IMR-90 (cell line): ENCODE data around the gene RPUSD1. TPM values are rescaled to one million over a fixed set of nuclear protein-coding genes. Genes with fewer than 3 reads are reported as not detected.

ENCODE experiments used
- ATAC-seq: fragments of 200-7000 bp; cut with Tn5 transposase; 2 replicates; pipeline ENCODE4 v1.9.1; 2020; ENCODE audit warnings: low read depth, mild to moderate bottlenecking, moderate library complexity
- BruUV-seq: library from RNA; stranded (reverse); fragments of 400-500 nt; replicated peaks from 2 replicates; lab custom pipeline; 2021; lab: Mats Ljungman, UMichigan
- CTCF ChIA-PET: fragments of 300-600 bp; formaldehyde crosslinking; extraction: SDS; loops from one replicate; lab custom pipeline; 2021; ENCODE audit warnings: antibody characterized with exemption; lab: Yijun Ruan, JAX
- POLR2A ChIA-PET: fragments of 300-600 bp; sonication (Branson Sonifier 250); formaldehyde crosslinking; loops from one replicate; lab custom pipeline; 2022; ENCODE audit warnings: antibody characterized with exemption; ENCODE audit not compliant: unreplicated experiment; lab: Charles Lee
- DNase-seq: peaks from one replicate; pipeline ENCODE4 v3.0.0; 2013
- H2AFZ ChIP-seq: replicated peaks from 2 replicates; pipeline ENCODE3; 2013; ENCODE audit warnings: low read length, mild to moderate bottlenecking; ENCODE audit not compliant: poor library complexity
- H2AK5ac ChIP-seq: 2 replicates; pipeline ENCODE4 v1.6.1; 2013; ENCODE audit warnings: low read depth, low read length, inconsistent platforms
- H2AK9ac ChIP-seq: replicated peaks from 2 replicates; pipeline ENCODE3; 2013; ENCODE audit warnings: mild to moderate bottlenecking, low read depth, low read length, moderate library complexity; ENCODE audit not compliant: poor library complexity
- H2BK120ac ChIP-seq: 2 replicates; pipeline ENCODE4 v1.6.1; 2013; ENCODE audit warnings: low read depth, low read length, inconsistent platforms
- H2BK15ac ChIP-seq: 3 replicates; pipeline ENCODE4 v1.6.1; 2013; ENCODE audit warnings: low read depth, low read length, inconsistent platforms
- H2BK20ac ChIP-seq: 2 replicates; pipeline ENCODE4 v1.6.1; 2013; ENCODE audit warnings: low read depth, mild to moderate bottlenecking, inconsistent platforms, low read length, moderate library complexity
- H2BK5ac ChIP-seq: 2 replicates; pipeline ENCODE4 v1.6.1; 2013; ENCODE audit warnings: mild to moderate bottlenecking, low read depth, low read length, inconsistent platforms; ENCODE audit not compliant: poor library complexity, severe bottlenecking
- H3K14ac ChIP-seq: replicated peaks from 2 replicates; pipeline ENCODE4 v1.6.1; 2013; ENCODE audit warnings: low read depth, low read length, inconsistent platforms
- H3K18ac ChIP-seq: 2 replicates; pipeline ENCODE4 v1.6.1; 2013; ENCODE audit warnings: low read depth, low read length, control low read depth
- H3K23ac ChIP-seq: 2 replicates; pipeline ENCODE4 v1.6.1; 2013; ENCODE audit warnings: low read depth, low read length, inconsistent platforms
- H3K27ac ChIP-seq: 2 replicates; pipeline ENCODE4 v1.5.1; 2013; ENCODE audit warnings: mild to moderate bottlenecking, control low read depth, low read length; ENCODE audit not compliant: insufficient read depth
- H3K27me3 ChIP-seq: 2 replicates; pipeline ENCODE4 v1.6.1; 2013; ENCODE audit warnings: low read length; ENCODE audit not compliant: control insufficient read depth, insufficient read depth
- H3K36me3 ChIP-seq: 2 replicates; pipeline ENCODE4 v1.6.1; 2013; ENCODE audit warnings: low read length, mixed read lengths; ENCODE audit not compliant: control insufficient read depth, insufficient read depth
- H3K4ac ChIP-seq: 2 replicates; pipeline ENCODE4 v1.6.1; 2013; ENCODE audit warnings: low read depth, low read length, inconsistent platforms
- H3K4me1 ChIP-seq: 2 replicates; pipeline ENCODE4 v1.6.1; 2013; ENCODE audit warnings: low read length, mixed read lengths; ENCODE audit not compliant: control insufficient read depth, insufficient read depth
- H3K4me2 ChIP-seq: 2 replicates; pipeline ENCODE4 v1.6.1; 2013; ENCODE audit warnings: low read depth, mild to moderate bottlenecking, control low read depth, low read length, moderate library complexity
- H3K4me3 ChIP-seq: 2 replicates; pipeline ENCODE4 v1.5.1; 2013; ENCODE audit warnings: low read depth, mild to moderate bottlenecking, control low read depth, low read length, moderate library complexity; ENCODE audit not compliant: insufficient read depth
- H3K56ac ChIP-seq: 2 replicates; pipeline ENCODE4 v1.6.1; 2013; ENCODE audit warnings: low read length, inconsistent platforms; ENCODE audit not compliant: insufficient read depth; ENCODE audit errors: extremely low read depth
- H3K79me1 ChIP-seq, 2 experiments: 2 replicates each; pipeline ENCODE4 v1.6.1; 2013; ENCODE audit warnings: low read length in 2 of 2, inconsistent platforms in 1 of 2, low read depth in 1 of 2
- H3K9ac ChIP-seq: 2 replicates; pipeline ENCODE4 v1.6.1; 2013; ENCODE audit warnings: low read depth, low read length, control low read depth
- H3K9me1 ChIP-seq: 2 replicates; pipeline ENCODE4 v1.6.1; 2013; ENCODE audit warnings: low read length, inconsistent platforms; ENCODE audit not compliant: insufficient read depth
- H3K9me3 ChIP-seq: 2 replicates; pipeline ENCODE4 v1.6.1; 2013; ENCODE audit warnings: low read length; ENCODE audit not compliant: control insufficient read depth, insufficient read depth
- H4K20me1 ChIP-seq: 2 replicates; pipeline ENCODE4 v1.6.1; 2013; ENCODE audit warnings: low read length, inconsistent platforms; ENCODE audit not compliant: insufficient read depth
- H4K5ac ChIP-seq: 2 replicates; pipeline ENCODE4 v1.6.1; 2013; ENCODE audit warnings: mild to moderate bottlenecking, low read depth, low read length, control low read depth
- H4K8ac ChIP-seq, 2 experiments: 2 replicates each; pipeline ENCODE4 v1.6.1; 2013; ENCODE audit warnings: low read depth in 2 of 2, low read length in 2 of 2, control low read depth in 1 of 2, inconsistent platforms in 1 of 2
- H4K91ac ChIP-seq: 2 replicates; pipeline ENCODE4 v1.6.1; 2013; ENCODE audit warnings: low read depth, low read length, inconsistent platforms; ENCODE audit not compliant: insufficient read depth
- CTCF ChIP-seq: conservative IDR thresholded peaks from 2 replicates; pipeline ENCODE4 v1.5.1; 2012; ENCODE audit warnings: mild to moderate bottlenecking, low read depth, low read length, improper control_type of control experiment
- FOS ChIP-seq: fragments of 150-350 bp; IDR thresholded peaks from 2 replicates; pipeline ENCODE4 v1.6.1; 2016; ENCODE audit warnings: low read depth, low read length
- MAFK ChIP-seq: IDR thresholded peaks from 2 replicates; pipeline ENCODE4 v1.6.1; 2012; ENCODE audit warnings: low read depth, low read length, improper control_type of control experiment
- NFE2L2 ChIP-seq: fragments of 150-350 bp; IDR thresholded peaks from 2 replicates; pipeline ENCODE4 v1.6.1; 2016; ENCODE audit warnings: low read depth, mild to moderate bottlenecking, low read length
- RFX5 ChIP-seq: IDR thresholded peaks from 2 replicates; pipeline ENCODE4 v1.8.0; 2012; ENCODE audit warnings: low read depth, mild to moderate bottlenecking, low read length, moderate library complexity
- USF2 ChIP-seq: fragments of 150-350 bp; IDR thresholded peaks from 2 replicates; pipeline ENCODE4 v1.6.1; 2017; ENCODE audit warnings: mild to moderate bottlenecking, antibody characterized with exemption, low read length, low read depth
- WGBS, 2 experiments: methylation state at CpG; one replicate each; pipeline versions ENCODE4 v1.1.5 to v1.1.7; 2013; ENCODE audit warnings: missing lambda C conversion rate in 2 of 2; ENCODE audit not compliant: insufficient read length in 1 of 2; ENCODE audit errors: extremely low coverage in 2 of 2; 5-methylcytosine and 5-hydroxymethylcytosine counted together
- dilution Hi-C: fragments of 300-500 bp; cut with HindIII; formaldehyde crosslinking; loops from one replicate; pipeline ENCODE4 v1.14.3; 2018; ENCODE audit warnings: low sequenced_read_pairs; ENCODE audit not compliant: unreplicated experiment
- in situ Hi-C: fragments of 300-500 bp; cut with MboI; formaldehyde crosslinking; loops from 3 replicates; pipeline ENCODE4 v1.14.3; 2019; ENCODE audit warnings: low sequenced_read_pairs, inconsistent platforms, mixed read lengths
- intact Hi-C: fragments of 100-400 bp; cut with micrococcal nuclease; formaldehyde crosslinking; loops from 2 replicates; pipeline ENCODE4 v1.10.0; 2022
- polyA plus RNA-seq, 3 experiments: library from polyadenylated mRNA; depleted of rRNA; stranded (reverse); fragments of >200 nt; gene quantifications; 2 replicates each; pipeline ENCODE4 v1.2.3, GENCODE V29; 2012; ENCODE audit warnings: low replicate concordance in 1 of 3
- total RNA-seq: library from RNA; depleted of rRNA; stranded (reverse); fragments of >200 nt; gene quantifications from 2 replicates; pipeline ENCODE4 v1.2.3, GENCODE V29; 2012

Gene RPUSD1
- total and polyA plus RNA-seq, 2 of the 4 experiments (the other 2 are of a cell fraction), result 13.1 to 32.3 TPM

GRCh38 chr16:765488-765865 lies 22.7 kb downstream of the RPUSD1 start:
- 91% methylated on average over 16 of the region's 29 CpGs; no CpG with 5 or more reads in 1 of the 2 experiments for WGBS, 2 experiments
- Histone ChIP-seq H3K4me1 (no peaks in the 10 kb centered on the region), H3K4ac (no peak overlapping the region), H2BK15ac (no peak overlapping the region), H4K5ac (no peak overlapping the region), H2BK120ac (no peak overlapping the region), H4K91ac (no peak overlapping the region), H3K79me1 (no peaks in the 10 kb centered on the region), H3K4me3 (no peak overlapping the region), H3K18ac (no peak overlapping the region), H2BK5ac (no peak overlapping the region), H3K23ac (no peak overlapping the region), H3K9ac (no peak overlapping the region), H3K9me3 (no peaks in the 10 kb centered on the region), H2AK5ac (no peak overlapping the region), H2BK20ac (no peak overlapping the region), H4K20me1 (no peaks in the 10 kb centered on the region), H2AFZ (no peak overlapping the region), H3K9me1 (no peaks in the 10 kb centered on the region), H3K36me3 (no peaks in the 10 kb centered on the region), H3K56ac (no peak overlapping the region), H2AK9ac (no peak overlapping the region), H3K27me3 (no peaks in the 10 kb centered on the region; the same call in 1 of the 2 replicates), H3K4me2 (no peak overlapping the region), H4K8ac (no peak overlapping the region), H3K14ac (no peak overlapping the region), H3K27ac (no peak overlapping the region)
- intact Hi-C loops, result no loop called here
- ChIA-PET POLR2A (no interaction called here), CTCF (no interaction called here)
- ATAC-seq, result no peak
- no peak for DNase-seq
- in situ Hi-C loops, result no loop called here
- dilution Hi-C loops, result no loop called here
- BruUV-seq, result no TSS peak
- TF ChIP-seq RFX5 (no peak), NFE2L2 (no peak), MAFK (no peak), CTCF (no peak), FOS (no peak), USF2 (no peak)
